Suprapubic skin (tissue), 4 donors: Measurements from ENCODE around the gene COL15A1. TPM values are rescaled to one million over a fixed set of nuclear protein-coding genes. Genes with fewer than 3 reads are reported as not detected.
A peak's percentile ranks its signal among the peaks of the same experiment; 100 is the strongest.

ENCODE experiments used
- DNase-seq, 2 donors: peaks; one replicate each; pipeline ENCODE4 v3.0.0-alpha.2; 2019; ENCODE audit warnings: low spot score in 2 of 2
- H3K27ac ChIP-seq: fragments of 200-600 bp; sonication (generic); one replicate; pipeline ENCODE4 v1.5.1; 2019
- H3K27me3 ChIP-seq: fragments of 200-600 bp; sonication (generic); one replicate; pipeline ENCODE4 v1.5.1; 2019
- H3K36me3 ChIP-seq: fragments of 200-600 bp; sonication (generic); one replicate; pipeline ENCODE4 v1.5.1; 2019
- H3K4me1 ChIP-seq: fragments of 200-600 bp; sonication (generic); one replicate; pipeline ENCODE4 v1.5.1; 2019
- H3K4me3 ChIP-seq: fragments of 200-600 bp; sonication (generic); one replicate; pipeline ENCODE4 v1.5.1; 2019; ENCODE audit warnings: mild to moderate bottlenecking
- H3K9me3 ChIP-seq: fragments of 200-600 bp; sonication (generic); one replicate; pipeline ENCODE4 v1.5.1; 2019
- CTCF ChIP-seq, 2 donors: fragments of 200-600 bp in 1 of 2; fragments of 450-650 bp in 1 of 2; sonication (generic) in 1 of 2; IDR thresholded peaks; one replicate each; pipeline ENCODE4 v1.5.1; 2016 to 2019; ENCODE audit warnings: antibody characterized with exemption in 2 of 2, mild to moderate bottlenecking in 1 of 2, moderate library complexity in 1 of 2
- EP300 ChIP-seq: sonication (generic); formaldehyde crosslinking; IDR thresholded peaks from one replicate; pipeline ENCODE4 v1.6.1; 2017; ENCODE audit warnings: antibody characterized with exemption
- POLR2A ChIP-seq, 2 donors: fragments of 450-650 bp; IDR thresholded peaks; one replicate each; pipeline ENCODE4 v1.6.1; 2017; ENCODE audit warnings: antibody characterized with exemption in 2 of 2, mild to moderate bottlenecking in 2 of 2, moderate library complexity in 2 of 2
- POLR2AphosphoS5 ChIP-seq, 3 donors: sonication (generic); formaldehyde crosslinking; IDR thresholded peaks; one replicate each; pipeline ENCODE4 v1.6.1; 2017; ENCODE audit warnings: antibody characterized with exemption in 3 of 3
- WGBS: methylation state at CpG from one replicate; pipeline ENCODE4 v1.1.5; 2018; 5-methylcytosine and 5-hydroxymethylcytosine counted together
- total RNA-seq, 4 donors: library from RNA; depleted of rRNA; stranded (reverse); fragments of >200 nt; gene quantifications; one replicate each; pipeline ENCODE4 v1.1.0, GENCODE V29; 2016

The COL15A1 gene
- total RNA-seq, 4 donors from 2014 or later, result 8.0 to 15.0 (median 9.3) TPM

GRCh38 chr9:99076483-99077171 is 132.9 kb downstream of the COL15A1 start:
- Histone ChIP-seq H3K4me3 (no peak overlapping the region), H3K9me3 (no peaks in the 10 kb centered on the region), H3K36me3 (no peaks in the 10 kb centered on the region), H3K27ac (peak overlapping the region; percentile 34), H3K27me3 (no peaks in the 10 kb centered on the region), H3K4me1 (peaks cover 5% of the 10 kb centered on the region)
- WGBS, result 40% methylated on average over 6 of the region's 6 CpGs
- no peak for TF ChIP-seq POLR2A (IDR thresholded peaks at IDR 0.05)
- no peak for TF ChIP-seq POLR2AphosphoS5 (IDR thresholded peaks at IDR 0.05)
- TF ChIP-seq CTCF (IDR thresholded peaks at IDR 0.05), result no peak
- no peak for TF ChIP-seq EP300
- DNase-seq, result no peak

GRCh38 chr9:99078717-99079116 is 135.0 kb downstream of the COL15A1 start:
- DNase-seq, result no peak
- Histone ChIP-seq H3K27me3 (no peaks in the 10 kb centered on the region), H3K4me1 (peaks cover 5% of the 10 kb centered on the region), H3K36me3 (no peaks in the 10 kb centered on the region), H3K4me3 (no peak overlapping the region), H3K27ac (no peak overlapping the region), H3K9me3 (no peaks in the 10 kb centered on the region)
- TF ChIP-seq EP300, result no peak
- TF ChIP-seq CTCF (IDR thresholded peaks at IDR 0.05), result no peak
- no peak for TF ChIP-seq POLR2A (IDR thresholded peaks at IDR 0.05)
- no peak for TF ChIP-seq POLR2AphosphoS5 (IDR thresholded peaks at IDR 0.05)
- 87% methylated on average over 2 of the region's 2 CpGs for WGBS

- Histone ChIP-seq H3K27me3 (no peaks in the 10 kb centered on the region), H3K4me3 (no peak overlapping the region), H3K36me3 (no peaks in the 10 kb centered on the region), H3K4me1 (peaks cover 5% of the 10 kb centered on the region), H3K9me3 (no peaks in the 10 kb centered on the region), H3K27ac (no peak overlapping the region)
- TF ChIP-seq POLR2A (IDR thresholded peaks at IDR 0.05) (no peak), CTCF (IDR thresholded peaks at IDR 0.05) (no peak)
- 78% methylated on average over 3 of the region's 3 CpGs for WGBS
- no peak for DNase-seq
Measured at GRCh38 chr9:99079542-99079941, 135.8 kb downstream of the COL15A1 start.

GRCh38 chr9:99083051-99083450 is 139.3 kb downstream of the COL15A1 start:
- TF ChIP-seq POLR2AphosphoS5 (IDR thresholded peaks at IDR 0.05) (no peak), CTCF (IDR thresholded peaks at IDR 0.05) (no peak), POLR2A (IDR thresholded peaks at IDR 0.05) (no peak), EP300 (no peak)
- Histone ChIP-seq H3K4me1 (peaks cover 5% of the 10 kb centered on the region), H3K27me3 (no peaks in the 10 kb centered on the region), H3K36me3 (no peaks in the 10 kb centered on the region), H3K4me3 (no peak overlapping the region), H3K27ac (no peak overlapping the region), H3K9me3 (no peaks in the 10 kb centered on the region)
- no peak for DNase-seq
- 77% methylated on average over 6 of the region's 6 CpGs for WGBS

GRCh38 chr9:99085949-99086948 is 142.5 kb downstream of the COL15A1 start:
- Histone ChIP-seq H3K36me3 (no peaks in the 10 kb centered on the region), H3K4me1 (peaks cover 5% of the 10 kb centered on the region), H3K27ac (peak overlapping the region; percentile 35), H3K4me3 (no peak overlapping the region), H3K9me3 (no peaks in the 10 kb centered on the region), H3K27me3 (no peaks in the 10 kb centered on the region)
- WGBS, result 70% methylated on average over 12 of the region's 12 CpGs
- no peak for DNase-seq
- TF ChIP-seq EP300 (no peak), POLR2AphosphoS5 (IDR thresholded peaks at IDR 0.05) (no peak), CTCF (IDR thresholded peaks at IDR 0.05) (no peak), POLR2A (IDR thresholded peaks at IDR 0.05) (no peak)
